ENCODE measurements around the gene SIL1.

SIL1 gene

GRCh38 chr5:139215107-139215975 lies 17.2 kb upstream of the SIL1 start:
- no peak for TF ChIP-seq CTCF (IDR thresholded peaks at IDR 0.05; ENCODE audit: low read depth, low read length)
- Histone ChIP-seq H3K9me3 (ENCODE audit: severe bottlenecking) (no peaks in the 10 kb centered on the region), H3K27ac (no peak overlapping the region), H3K36me3 (no peaks in the 10 kb centered on the region), H3K27me3 (ENCODE audit: insufficient read depth, low read depth, severe bottlenecking) (no peaks in the 10 kb centered on the region), H3K4me3 (ENCODE audit: low read depth, low read length) (no peak overlapping the region)
- no peak for DNase-seq

- DNase-seq: no peak
- H3K4me3 ChIP-seq (ENCODE audit: low read depth, low read length): no peak overlapping the region
- H3K27ac ChIP-seq: no peak overlapping the region
These were observed 16.5 kb upstream of the SIL1 start for GRCh38 chr5:139214646-139215045.

GRCh38 chr5:139212906-139213305 lies 14.7 kb upstream of the SIL1 start:
- H3K4me3 ChIP-seq (ENCODE audit: low read depth, low read length): no peak overlapping the region

More at GRCh38 chr5:139214646-139215045, 16.5 kb upstream of the SIL1 start:
- H3K9me3 ChIP-seq (ENCODE audit: severe bottlenecking): no peaks in the 10 kb centered on the region
- H3K36me3 ChIP-seq: no peaks in the 10 kb centered on the region
- TF ChIP-seq CTCF (IDR thresholded peaks at IDR 0.05; ENCODE audit: low read depth, low read length): no peak
- H3K27me3 ChIP-seq (ENCODE audit: insufficient read depth, low read depth, severe bottlenecking): no peaks in the 10 kb centered on the region

GRCh38 chr5:139212486-139212885 lies 14.3 kb upstream of the SIL1 start:
- DNase-seq: no peak
- Histone ChIP-seq H3K27me3 (ENCODE audit: insufficient read depth, low read depth, severe bottlenecking) (no peaks in the 10 kb centered on the region), H3K27ac (no peak overlapping the region), H3K9me3 (ENCODE audit: severe bottlenecking) (no peaks in the 10 kb centered on the region), H3K36me3 (no peaks in the 10 kb centered on the region), H3K4me3 (ENCODE audit: low read depth, low read length) (no peak overlapping the region)
- TF ChIP-seq CTCF (IDR thresholded peaks at IDR 0.05; ENCODE audit: low read depth, low read length): no peak

More at GRCh38 chr5:139212906-139213305, 14.7 kb upstream of the SIL1 start:
- Histone ChIP-seq H3K36me3 (no peaks in the 10 kb centered on the region), H3K27ac (no peak overlapping the region), H3K9me3 (ENCODE audit: severe bottlenecking) (no peaks in the 10 kb centered on the region), H3K27me3 (ENCODE audit: insufficient read depth, low read depth, severe bottlenecking) (no peaks in the 10 kb centered on the region)
- TF ChIP-seq CTCF (IDR thresholded peaks at IDR 0.05; ENCODE audit: low read depth, low read length): no peak
- no peak for DNase-seq

- H3K27ac ChIP-seq: no peak overlapping the region
- no peaks in the 10 kb centered on the region for H3K27me3 ChIP-seq (ENCODE audit: insufficient read depth, low read depth, severe bottlenecking)
- TF ChIP-seq CTCF (IDR thresholded peaks at IDR 0.05; ENCODE audit: low read depth, low read length): no peak
- no peak overlapping the region for H3K4me3 ChIP-seq (ENCODE audit: low read depth, low read length)
- DNase-seq: peak; percentile 38
- no peaks in the 10 kb centered on the region for H3K36me3 ChIP-seq
- H3K9me3 ChIP-seq (ENCODE audit: severe bottlenecking): no peaks in the 10 kb centered on the region
These were observed 12.4 kb upstream of the SIL1 start for GRCh38 chr5:139210585-139210984.
